Panc1 (cell line): ENCODE data around the gene CDADC1. TPM values are rescaled to one million over a fixed set of nuclear protein-coding genes. Genes with fewer than 3 reads are reported as not detected.

Experiments
- ATAC-seq: fragments of 200-7000 bp; cut with Tn5 transposase; 2 replicates; pipeline ENCODE4 v1.9.1; 2020; ENCODE audit warnings: mild to moderate bottlenecking, moderate library complexity
- BruUV-seq: library from RNA; stranded (reverse); fragments of 400-500 nt; replicated peaks from 2 replicates; lab custom pipeline; 2021; lab: Mats Ljungman, UMichigan
- CTCF ChIA-PET: fragments of 300-600 bp; sonication (Branson Sonifier 250); formaldehyde crosslinking; loops from one replicate; lab custom pipeline; 2022; ENCODE audit warnings: antibody characterized with exemption; lab: Charles Lee
- POLR2A ChIA-PET: fragments of 300-600 bp; sonication (Branson Sonifier 250); formaldehyde crosslinking; loops from one replicate; lab custom pipeline; 2022; ENCODE audit warnings: antibody characterized with exemption; lab: Charles Lee
- DNase-seq: peaks from one replicate; pipeline ENCODE4 v3.0.0-alpha.2; 2010; ENCODE audit warnings: low read depth, low spot score
- H3K27ac ChIP-seq: 2 replicates; pipeline ENCODE4 v1.5.1; 2011; ENCODE audit warnings: mild to moderate bottlenecking, low read length, inconsistent platforms
- H3K27me3 ChIP-seq: fragments of 200-500 bp; sonication (Bioruptor generic); 2 replicates; pipeline ENCODE4 v1.6.0; 2014; ENCODE audit warnings: low read length, inconsistent platforms; ENCODE audit not compliant: control insufficient read depth, insufficient read depth
- H3K36me3 ChIP-seq: fragments of 200-500 bp; sonication (Bioruptor generic); 2 replicates; pipeline ENCODE4 v1.5.1; 2014; ENCODE audit warnings: inconsistent platforms, mild to moderate bottlenecking, low read length, moderate library complexity; ENCODE audit not compliant: control insufficient read depth, insufficient read depth
- H3K4me1 ChIP-seq: 2 replicates; pipeline ENCODE4 v1.5.1; 2011; ENCODE audit warnings: inconsistent platforms, mild to moderate bottlenecking, low read length, moderate library complexity; ENCODE audit not compliant: control insufficient read depth, insufficient read depth
- H3K4me3 ChIP-seq, 2 experiments: 2 replicates each; pipeline ENCODE4 v1.5.1; 2011 to 2012; ENCODE audit warnings: low read depth in 2 of 2, low read length in 2 of 2, mild to moderate bottlenecking in 2 of 2, inconsistent platforms in 1 of 2, moderate library complexity in 1 of 2
- H3K9me3 ChIP-seq: fragments of 200-500 bp; sonication (Bioruptor generic); 2 replicates; pipeline ENCODE4 v1.5.1; 2014; ENCODE audit warnings: low read depth, mild to moderate bottlenecking, inconsistent platforms, low read length, moderate library complexity; ENCODE audit not compliant: control insufficient read depth, insufficient read depth
- CTCF ChIP-seq: fragments of 450-650 bp; IDR thresholded peaks from 2 replicates; pipeline ENCODE4 v1.5.1; 2017; ENCODE audit warnings: mild to moderate bottlenecking
- POLR2AphosphoS5 ChIP-seq: IDR thresholded peaks from 2 replicates; pipeline ENCODE4 v1.6.1; 2012; ENCODE audit warnings: mild to moderate bottlenecking, low read depth, low read length, moderate library complexity
- REST ChIP-seq, 2 experiments: IDR thresholded peaks; 2 replicates each; pipeline ENCODE4 v1.6.1; 2011 to 2012; ENCODE audit warnings: low read depth in 2 of 2, control low read depth in 1 of 2, low read length in 1 of 2, mild to moderate bottlenecking in 1 of 2, moderate library complexity in 1 of 2; ENCODE audit not compliant: insufficient read depth in 1 of 2
- SIN3A ChIP-seq: IDR thresholded peaks from 2 replicates; pipeline ENCODE4 v1.6.1; 2012; ENCODE audit warnings: low read depth, mild to moderate bottlenecking, low read length, moderate library complexity, borderline replicate concordance; ENCODE audit not compliant: insufficient read depth
- TCF7L2 ChIP-seq: IDR thresholded peaks from 2 replicates; pipeline ENCODE4 v1.6.1; 2011; ENCODE audit warnings: mild to moderate bottlenecking, low read depth, low read length, inconsistent platforms
- in situ Hi-C: cut with HindIII; loops from 2 replicates; pipeline ENCODE4 v1.10.0; 2016; ENCODE audit warnings: low sequenced_read_pairs, low pct_unique_long_range_greater_than_20kb
- intact Hi-C: fragments of 100-400 bp; cut with micrococcal nuclease; formaldehyde crosslinking; loops from one replicate; pipeline ENCODE4 v1.10.0; 2022; ENCODE audit not compliant: unreplicated experiment
- total RNA-seq: library from RNA; stranded (reverse); gene quantifications from one replicate; pipeline ENCODE4 v1.2.1, GENCODE V29; 2021; ENCODE audit not compliant: unreplicated experiment

The CDADC1 gene
- total RNA-seq, 1 experiment from 2014 or later: 11.8 TPM

GRCh38 chr13:49226613-49227012 lies 21.1 kb upstream of the CDADC1 start:
- CTCF ChIA-PET: no interaction called here
- POLR2A ChIA-PET: interaction anchor here (0.6 kb wide), 1 partner anchor 301 kb away, joined by 4 read pairs; no protein-coding TSS in a partner anchor
- TF ChIP-seq POLR2AphosphoS5: no peak
- TF ChIP-seq REST (IDR thresholded peaks at IDR 0.05; ENCODE audit: insufficient read depth in 1 of 2, low read depth in 2 of 2, low read length in 1 of 2): no peak
- no peak for TF ChIP-seq CTCF
- no peak for TF ChIP-seq TCF7L2
- intact Hi-C loops (no loop called here), in situ Hi-C loops (no loop called here)
- ATAC-seq (no peak), DNase-seq (no peak)
- Histone ChIP-seq H3K4me3 (no peak overlapping the region), H3K36me3 (no peaks in the 10 kb centered on the region), H3K9me3 (no peaks in the 10 kb centered on the region), H3K27ac (no peak overlapping the region), H3K4me1 (no peaks in the 10 kb centered on the region), H3K27me3 (no peaks in the 10 kb centered on the region)
- BruUV-seq: no TSS peak

GRCh38 chr13:49234741-49235140 lies 13.0 kb upstream of the CDADC1 start:
- DNase-seq: no peak
- Histone ChIP-seq H3K4me3 (no peak overlapping the region), H3K27ac (no peak overlapping the region), H3K27me3 (no peaks in the 10 kb centered on the region), H3K4me1 (no peaks in the 10 kb centered on the region), H3K9me3 (no peaks in the 10 kb centered on the region), H3K36me3 (no peaks in the 10 kb centered on the region)
- CTCF ChIA-PET: no interaction called here
- no TSS peak for BruUV-seq
- TF ChIP-seq CTCF: no peak
- TF ChIP-seq POLR2AphosphoS5: no peak
- TF ChIP-seq SIN3A: no peak
- no peak for TF ChIP-seq TCF7L2
- in situ Hi-C loops: no loop called here
- no peak for ATAC-seq
- intact Hi-C loops: no loop called here
- POLR2A ChIA-PET: no interaction called here
